WTC11 (cell line): ENCODE results near the gene OGFR. TPM values are rescaled to one million over a fixed set of nuclear protein-coding genes. Genes with fewer than 3 reads are reported as not detected.

Source experiments
- ATAC-seq: fragments of 200-7000 bp; cut with Tn5 transposase; 2 replicates; pipeline ENCODE4 v1.10.0; 2021; ENCODE audit warnings: mild to moderate bottlenecking, moderate library complexity
- CTCF ChIA-PET: fragments of 300-600 bp; sonication (Branson Sonifier 250); formaldehyde crosslinking; loops from one replicate; lab custom pipeline; 2021; ENCODE audit warnings: antibody characterized with exemption; lab: Charles Lee
- POLR2A ChIA-PET: fragments of 350-600 bp; sonication (Branson Sonifier 250); formaldehyde crosslinking; loops from one replicate; lab custom pipeline; 2021; ENCODE audit warnings: antibody characterized with exemption; lab: Charles Lee
- DNase-seq: peaks from one replicate; pipeline ENCODE4 v3.0.0; 2021; ENCODE audit warnings: low spot score
- H3K27ac Mint-ChIP-seq: 2 replicates; pipeline ENCODE4 v1.8.0; 2021; ENCODE audit warnings: mixed read lengths
- H3K27me3 Mint-ChIP-seq: 2 replicates; pipeline ENCODE4 v1.8.0; 2021; ENCODE audit warnings: low read depth, mild to moderate bottlenecking, moderate library complexity, mixed read lengths
- H3K36me3 Mint-ChIP-seq: 2 replicates; pipeline ENCODE4 v1.8.0; 2021; ENCODE audit warnings: mixed read lengths
- H3K4me1 Mint-ChIP-seq: 2 replicates; pipeline ENCODE4 v1.8.0; 2022; ENCODE audit warnings: mixed read lengths
- H3K4me3 Mint-ChIP-seq: 2 replicates; pipeline ENCODE4 v1.8.0; 2021; ENCODE audit warnings: mild to moderate bottlenecking, moderate library complexity, mixed read lengths
- H3K9me3 Mint-ChIP-seq: 2 replicates; pipeline ENCODE4 v1.8.0; 2021; ENCODE audit warnings: mixed read lengths
- FOXJ3 ChIP-seq: sonication (generic); formaldehyde crosslinking; IDR thresholded peaks from 2 replicates; pipeline ENCODE4 v1.9.0; 2021; ENCODE audit warnings: missing genetic modification reagents, mild to moderate bottlenecking, borderline replicate concordance
- GTF2I ChIP-seq: fragments of 250-450 bp; sonication (Bioruptor Pico); conservative IDR thresholded peaks from 2 replicates; pipeline ENCODE4 v1.4.0; 2021; ENCODE audit warnings: mild to moderate bottlenecking
- KAT7 ChIP-seq: sonication (generic); formaldehyde crosslinking; IDR thresholded peaks from 2 replicates; pipeline ENCODE4 v1.8.1; 2023; ENCODE audit warnings: missing genetic modification reagents, mild to moderate bottlenecking, borderline replicate concordance
- MXD4 ChIP-seq: fragments of 250-450 bp; sonication (Bioruptor Pico); IDR thresholded peaks from 2 replicates; pipeline ENCODE4 v1.8.0; 2021; ENCODE audit warnings: mild to moderate bottlenecking, moderate library complexity, borderline replicate concordance
- NFE2L1 ChIP-seq: sonication (generic); formaldehyde crosslinking; IDR thresholded peaks from 2 replicates; pipeline ENCODE4 v1.8.1; 2023; ENCODE audit warnings: missing genetic modification reagents
- NR3C1 ChIP-seq: sonication (generic); formaldehyde crosslinking; conservative IDR thresholded peaks from 2 replicates; pipeline ENCODE4 v1.8.1; 2023; ENCODE audit warnings: low read depth, mild to moderate bottlenecking, missing genetic modification reagents
- OVOL2 ChIP-seq: fragments of 250-450 bp; sonication (Bioruptor Pico); IDR thresholded peaks from 2 replicates; pipeline ENCODE4 v1.9.0; 2021; ENCODE audit warnings: mild to moderate bottlenecking, borderline replicate concordance
- RELA ChIP-seq: sonication (generic); formaldehyde crosslinking; IDR thresholded peaks from 2 replicates; pipeline ENCODE4 v1.8.1; 2022; ENCODE audit warnings: missing genetic modification reagents, mild to moderate bottlenecking, borderline replicate concordance
- SMAD3 ChIP-seq: sonication (generic); formaldehyde crosslinking; IDR thresholded peaks from 2 replicates; pipeline ENCODE4 v1.8.0; 2022; ENCODE audit warnings: missing genetic modification reagents, mild to moderate bottlenecking, borderline replicate concordance
- ZBTB21 ChIP-seq: sonication (generic); formaldehyde crosslinking; IDR thresholded peaks from 2 replicates; pipeline ENCODE4 v1.8.1; 2023; ENCODE audit warnings: mild to moderate bottlenecking, missing genetic modification reagents, borderline replicate concordance
- ZNF671 ChIP-seq: fragments of 250-450 bp; sonication (Bioruptor Pico); IDR thresholded peaks from 2 replicates; pipeline ENCODE4 v1.8.0; 2021; ENCODE audit warnings: mild to moderate bottlenecking
- total RNA-seq: library from RNA; stranded (reverse); gene quantifications from 3 replicates; pipeline ENCODE4 v1.2.3, GENCODE V29; 2021
- TF ChIP-seq, protein P1 (sequence below): fragments of 250-450 bp; sonication (Bioruptor Pico); IDR thresholded peaks from 2 replicates; pipeline ENCODE4 v2.1.2; 2022; ENCODE audit warnings: mild to moderate bottlenecking, moderate library complexity
- TF ChIP-seq, protein P2 (sequence below): sonication (generic); formaldehyde crosslinking; conservative IDR thresholded peaks from 2 replicates; pipeline ENCODE4 v1.8.1; 2022; ENCODE audit warnings: mild to moderate bottlenecking, missing genetic modification reagents
- TF ChIP-seq, protein P3 (sequence below): sonication (generic); formaldehyde crosslinking; IDR thresholded peaks from 2 replicates; pipeline ENCODE4 v1.8.1; 2022; ENCODE audit warnings: mild to moderate bottlenecking, missing genetic modification reagents, moderate library complexity, borderline replicate concordance
- TF ChIP-seq, protein P4 (sequence below): sonication (generic); formaldehyde crosslinking; IDR thresholded peaks from 2 replicates; pipeline ENCODE4 v1.8.0; 2022; ENCODE audit warnings: mild to moderate bottlenecking, missing genetic modification reagents
- TF ChIP-seq, protein P5 (sequence below): sonication (generic); formaldehyde crosslinking; IDR thresholded peaks from 2 replicates; pipeline ENCODE4 v1.8.0; 2022; ENCODE audit warnings: mild to moderate bottlenecking, missing genetic modification reagents
- TF ChIP-seq, protein P6 (sequence below): sonication (generic); formaldehyde crosslinking; IDR thresholded peaks from 2 replicates; pipeline ENCODE4 v1.8.1; 2022; ENCODE audit warnings: mild to moderate bottlenecking, moderate library complexity, missing genetic modification reagents
- TF ChIP-seq, protein P7 (sequence below): sonication (generic); formaldehyde crosslinking; IDR thresholded peaks from 2 replicates; pipeline ENCODE4 v1.8.0; 2022; ENCODE audit warnings: mild to moderate bottlenecking, missing genetic modification reagents
- TF ChIP-seq, protein P8 (sequence below): fragments of 200-600 bp; IDR thresholded peaks from 2 replicates; pipeline ENCODE4 v1.8.0; 2022; ENCODE audit warnings: antibody characterized with exemption

The OGFR gene
- total RNA-seq, 1 experiment from 2014 or later = 43.3 TPM

DNA sequence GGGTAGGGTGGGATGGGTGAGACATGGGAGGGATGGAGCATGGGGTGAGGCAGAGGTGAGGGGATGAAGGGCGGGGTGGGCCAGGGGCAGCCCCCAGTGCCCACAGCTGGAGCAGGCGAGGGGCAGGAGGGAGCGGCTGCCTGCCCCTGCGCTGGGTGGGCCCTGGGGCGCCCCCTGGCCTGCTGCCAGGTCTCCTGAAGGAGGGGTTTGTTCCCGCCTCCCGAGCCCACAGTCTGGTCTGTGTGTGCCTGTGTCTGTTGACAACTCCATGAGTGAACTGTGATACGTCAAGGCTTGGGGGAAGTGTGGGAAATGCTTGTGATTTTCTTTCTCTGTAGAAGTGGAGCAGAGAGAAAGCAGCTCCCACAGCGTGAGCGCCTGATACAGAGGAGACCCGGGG, 19.2 kb upstream of the OGFR start (continued):
- TF ChIP-seq, protein P1, sequence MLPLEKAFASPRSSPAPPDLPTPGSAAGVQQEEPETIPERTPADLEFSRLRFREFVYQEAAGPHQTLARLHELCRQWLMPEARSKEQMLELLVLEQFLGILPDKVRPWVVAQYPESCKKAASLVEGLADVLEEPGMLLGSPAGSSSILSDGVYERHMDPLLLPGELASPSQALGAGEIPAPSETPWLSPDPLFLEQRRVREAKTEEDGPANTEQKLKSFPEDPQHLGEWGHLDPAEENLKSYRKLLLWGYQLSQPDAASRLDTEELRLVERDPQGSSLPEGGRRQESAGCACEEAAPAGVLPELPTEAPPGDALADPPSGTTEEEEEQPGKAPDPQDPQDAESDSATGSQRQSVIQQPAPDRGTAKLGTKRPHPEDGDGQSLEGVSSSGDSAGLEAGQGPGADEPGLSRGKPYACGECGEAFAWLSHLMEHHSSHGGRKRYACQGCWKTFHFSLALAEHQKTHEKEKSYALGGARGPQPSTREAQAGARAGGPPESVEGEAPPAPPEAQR (CRISPR knock-in tag) = no peak
- TF ChIP-seq, protein P2, sequence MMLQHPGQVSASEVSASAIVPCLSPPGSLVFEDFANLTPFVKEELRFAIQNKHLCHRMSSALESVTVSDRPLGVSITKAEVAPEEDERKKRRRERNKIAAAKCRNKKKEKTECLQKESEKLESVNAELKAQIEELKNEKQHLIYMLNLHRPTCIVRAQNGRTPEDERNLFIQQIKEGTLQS (CRISPR knock-in tag) = no peak
- TF ChIP-seq KAT7 (CRISPR knock-in tag) = no peak
- TF ChIP-seq SMAD3 (CRISPR knock-in tag) = no peak
- no peak for TF ChIP-seq OVOL2 (CRISPR knock-in tag)
- TF ChIP-seq NFE2L1 (CRISPR knock-in tag) = no peak
- no peak for TF ChIP-seq ZNF671 (CRISPR knock-in tag)
- TF ChIP-seq, protein P3, sequence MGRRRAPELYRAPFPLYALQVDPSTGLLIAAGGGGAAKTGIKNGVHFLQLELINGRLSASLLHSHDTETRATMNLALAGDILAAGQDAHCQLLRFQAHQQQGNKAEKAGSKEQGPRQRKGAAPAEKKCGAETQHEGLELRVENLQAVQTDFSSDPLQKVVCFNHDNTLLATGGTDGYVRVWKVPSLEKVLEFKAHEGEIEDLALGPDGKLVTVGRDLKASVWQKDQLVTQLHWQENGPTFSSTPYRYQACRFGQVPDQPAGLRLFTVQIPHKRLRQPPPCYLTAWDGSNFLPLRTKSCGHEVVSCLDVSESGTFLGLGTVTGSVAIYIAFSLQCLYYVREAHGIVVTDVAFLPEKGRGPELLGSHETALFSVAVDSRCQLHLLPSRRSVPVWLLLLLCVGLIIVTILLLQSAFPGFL (CRISPR knock-in tag) = no peak

DNA sequence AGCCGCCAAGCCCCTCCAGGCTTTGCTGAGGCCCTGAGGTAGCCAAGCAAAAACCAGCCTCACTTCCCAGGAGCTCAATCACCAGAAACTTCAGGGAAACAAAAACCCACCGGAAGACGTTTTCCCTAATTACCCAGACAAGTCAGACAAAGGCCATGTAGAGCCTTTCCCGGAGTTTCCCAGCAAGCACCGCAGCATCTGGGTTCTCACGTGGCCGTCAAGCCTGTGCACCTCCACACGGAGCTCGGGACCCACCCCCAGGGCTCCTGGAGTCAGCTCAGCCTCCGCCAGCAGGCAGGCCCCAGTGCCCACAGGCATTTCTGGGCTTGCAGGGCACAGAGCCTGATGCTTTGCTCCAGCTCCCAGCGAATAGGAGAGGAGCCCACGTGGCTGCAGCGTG, 18.5 kb upstream of the OGFR start:
- H3K9me3 Mint-ChIP-seq = no peaks in the 10 kb centered on the region
- DNase-seq (no peak), ATAC-seq (no peak)
- peaks cover 2% of the 10 kb centered on the region; the same call in 1 of the 2 replicates for H3K27me3 Mint-ChIP-seq
- H3K4me3 Mint-ChIP-seq = no peak overlapping the region
- peaks cover 8% of the 10 kb centered on the region for H3K4me1 Mint-ChIP-seq
- H3K36me3 Mint-ChIP-seq = no peaks in the 10 kb centered on the region
- CTCF ChIA-PET = interaction anchor here (0.8 kb wide), 2 partner anchors 10 to 75 kb away, joined by 3 read pairs; partner anchors contain the start of gene MRGBP
- TF ChIP-seq MXD4 (CRISPR knock-in tag) (no peak), NR3C1 (CRISPR knock-in tag) (no peak), KAT7 (CRISPR knock-in tag) (no peak), FOXJ3 (no peak), NFE2L1 (CRISPR knock-in tag) (no peak), RELA (CRISPR knock-in tag) (no peak), GTF2I (no peak), ZBTB21 (CRISPR knock-in tag) (no peak)
- TF ChIP-seq, protein P4, sequence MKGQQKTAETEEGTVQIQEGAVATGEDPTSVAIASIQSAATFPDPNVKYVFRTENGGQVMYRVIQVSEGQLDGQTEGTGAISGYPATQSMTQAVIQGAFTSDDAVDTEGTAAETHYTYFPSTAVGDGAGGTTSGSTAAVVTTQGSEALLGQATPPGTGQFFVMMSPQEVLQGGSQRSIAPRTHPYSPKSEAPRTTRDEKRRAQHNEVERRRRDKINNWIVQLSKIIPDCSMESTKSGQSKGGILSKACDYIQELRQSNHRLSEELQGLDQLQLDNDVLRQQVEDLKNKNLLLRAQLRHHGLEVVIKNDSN = no peak
- TF ChIP-seq, protein P5, sequence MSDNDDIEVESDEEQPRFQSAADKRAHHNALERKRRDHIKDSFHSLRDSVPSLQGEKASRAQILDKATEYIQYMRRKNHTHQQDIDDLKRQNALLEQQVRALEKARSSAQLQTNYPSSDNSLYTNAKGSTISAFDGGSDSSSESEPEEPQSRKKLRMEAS (CRISPR knock-in tag) = no peak
- TF ChIP-seq, protein P6, sequence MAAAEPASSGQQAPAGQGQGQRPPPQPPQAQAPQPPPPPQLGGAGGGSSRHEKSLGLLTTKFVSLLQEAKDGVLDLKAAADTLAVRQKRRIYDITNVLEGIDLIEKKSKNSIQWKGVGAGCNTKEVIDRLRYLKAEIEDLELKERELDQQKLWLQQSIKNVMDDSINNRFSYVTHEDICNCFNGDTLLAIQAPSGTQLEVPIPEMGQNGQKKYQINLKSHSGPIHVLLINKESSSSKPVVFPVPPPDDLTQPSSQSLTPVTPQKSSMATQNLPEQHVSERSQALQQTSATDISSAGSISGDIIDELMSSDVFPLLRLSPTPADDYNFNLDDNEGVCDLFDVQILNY (CRISPR knock-in tag) = no peak
- TF ChIP-seq, protein P7, sequence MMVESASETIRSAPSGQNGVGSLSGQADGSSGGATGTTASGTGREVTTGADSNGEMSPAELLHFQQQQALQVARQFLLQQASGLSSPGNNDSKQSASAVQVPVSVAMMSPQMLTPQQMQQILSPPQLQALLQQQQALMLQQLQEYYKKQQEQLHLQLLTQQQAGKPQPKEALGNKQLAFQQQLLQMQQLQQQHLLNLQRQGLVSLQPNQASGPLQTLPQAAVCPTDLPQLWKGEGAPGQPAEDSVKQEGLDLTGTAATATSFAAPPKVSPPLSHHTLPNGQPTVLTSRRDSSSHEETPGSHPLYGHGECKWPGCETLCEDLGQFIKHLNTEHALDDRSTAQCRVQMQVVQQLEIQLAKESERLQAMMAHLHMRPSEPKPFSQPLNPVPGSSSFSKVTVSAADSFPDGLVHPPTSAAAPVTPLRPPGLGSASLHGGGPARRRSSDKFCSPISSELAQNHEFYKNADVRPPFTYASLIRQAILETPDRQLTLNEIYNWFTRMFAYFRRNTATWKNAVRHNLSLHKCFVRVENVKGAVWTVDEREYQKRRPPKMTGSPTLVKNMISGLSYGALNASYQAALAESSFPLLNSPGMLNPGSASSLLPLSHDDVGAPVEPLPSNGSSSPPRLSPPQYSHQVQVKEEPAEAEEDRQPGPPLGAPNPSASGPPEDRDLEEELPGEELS = no peak
- TF ChIP-seq, protein P8, sequence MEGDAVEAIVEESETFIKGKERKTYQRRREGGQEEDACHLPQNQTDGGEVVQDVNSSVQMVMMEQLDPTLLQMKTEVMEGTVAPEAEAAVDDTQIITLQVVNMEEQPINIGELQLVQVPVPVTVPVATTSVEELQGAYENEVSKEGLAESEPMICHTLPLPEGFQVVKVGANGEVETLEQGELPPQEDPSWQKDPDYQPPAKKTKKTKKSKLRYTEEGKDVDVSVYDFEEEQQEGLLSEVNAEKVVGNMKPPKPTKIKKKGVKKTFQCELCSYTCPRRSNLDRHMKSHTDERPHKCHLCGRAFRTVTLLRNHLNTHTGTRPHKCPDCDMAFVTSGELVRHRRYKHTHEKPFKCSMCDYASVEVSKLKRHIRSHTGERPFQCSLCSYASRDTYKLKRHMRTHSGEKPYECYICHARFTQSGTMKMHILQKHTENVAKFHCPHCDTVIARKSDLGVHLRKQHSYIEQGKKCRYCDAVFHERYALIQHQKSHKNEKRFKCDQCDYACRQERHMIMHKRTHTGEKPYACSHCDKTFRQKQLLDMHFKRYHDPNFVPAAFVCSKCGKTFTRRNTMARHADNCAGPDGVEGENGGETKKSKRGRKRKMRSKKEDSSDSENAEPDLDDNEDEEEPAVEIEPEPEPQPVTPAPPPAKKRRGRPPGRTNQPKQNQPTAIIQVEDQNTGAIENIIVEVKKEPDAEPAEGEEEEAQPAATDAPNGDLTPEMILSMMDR = no peak
- TF ChIP-seq, all 79 proteins: peak for 0
- H3K27ac Mint-ChIP-seq = no peak overlapping the region; the same call in 1 of the 2 replicates
- POLR2A ChIA-PET = no interaction called here
